Caco-2 (cell line): ENCODE data around the gene MOV10. TPM values are rescaled to one million over a fixed set of nuclear protein-coding genes. Genes with fewer than 3 reads are reported as not detected.

Experiments
- BruUV-seq: library from RNA; stranded (reverse); fragments of 400-500 nt; replicated peaks from 2 replicates; lab custom pipeline; 2021; lab: Mats Ljungman, UMichigan
- CTCF ChIA-PET: fragments of 300-600 bp; sonication (Branson Sonifier 250); formaldehyde crosslinking; loops from one replicate; lab custom pipeline; 2022; ENCODE audit warnings: antibody characterized with exemption; lab: Charles Lee
- POLR2A ChIA-PET: fragments of 300-600 bp; sonication (Branson Sonifier 250); formaldehyde crosslinking; loops from one replicate; lab custom pipeline; 2022; ENCODE audit warnings: antibody characterized with exemption; lab: Charles Lee
- DNase-seq, 2 experiments: peaks; one replicate each; pipeline versions ENCODE4 v3.0.0 to v3.0.0-alpha.2; 2020 to 2022
- H3K27me3 ChIP-seq: replicated peaks from 2 replicates; pipeline ENCODE4 v1.6.0; 2011; ENCODE audit warnings: low read length; ENCODE audit not compliant: control insufficient read depth, insufficient read depth
- H3K36me3 ChIP-seq: 2 replicates; pipeline ENCODE4 v1.5.1; 2011; ENCODE audit warnings: low read length; ENCODE audit not compliant: control insufficient read depth, insufficient read depth
- H3K4me1 ChIP-seq: fragments of 250-450 bp; sonication (Bioruptor Pico); 2 replicates; pipeline ENCODE4 v1.5.1; 2020; ENCODE audit warnings: mild to moderate bottlenecking
- H3K4me3 ChIP-seq: 2 replicates; pipeline ENCODE4 v1.5.1; 2011; ENCODE audit warnings: low read depth, mild to moderate bottlenecking, control low read depth, low read length
- H3K9me3 ChIP-seq: fragments of 250-450 bp; sonication (Bioruptor Pico); 2 replicates; pipeline ENCODE4 v1.5.1; 2020; ENCODE audit warnings: mild to moderate bottlenecking, moderate library complexity
- H3K27ac Mint-ChIP-seq: one replicate; pipeline ENCODE4 v1.8.0; 2022; ENCODE audit warnings: mixed read lengths; ENCODE audit not compliant: unreplicated experiment
- H3K27me3 Mint-ChIP-seq: one replicate; pipeline ENCODE4 v1.8.0; 2022; ENCODE audit warnings: mixed read lengths; ENCODE audit not compliant: insufficient read depth, unreplicated experiment
- H3K36me3 Mint-ChIP-seq: one replicate; pipeline ENCODE4 v1.8.0; 2022; ENCODE audit warnings: mild to moderate bottlenecking, mixed read lengths; ENCODE audit not compliant: insufficient read depth, unreplicated experiment
- H3K4me1 Mint-ChIP-seq: one replicate; pipeline ENCODE4 v1.8.0; 2022; ENCODE audit warnings: low read depth, mixed read lengths; ENCODE audit not compliant: unreplicated experiment
- H3K4me3 Mint-ChIP-seq: one replicate; pipeline ENCODE4 v1.8.0; 2022; ENCODE audit warnings: mild to moderate bottlenecking, moderate library complexity, mixed read lengths; ENCODE audit not compliant: unreplicated experiment
- H3K9me3 Mint-ChIP-seq: one replicate; pipeline ENCODE4 v1.8.0; 2022; ENCODE audit warnings: mixed read lengths; ENCODE audit not compliant: unreplicated experiment
- intact Hi-C: fragments of 100-400 bp; cut with micrococcal nuclease; formaldehyde crosslinking; loops from one replicate; pipeline ENCODE4 v1.10.0; 2022; ENCODE audit not compliant: unreplicated experiment
- total RNA-seq: library from RNA; stranded (reverse); gene quantifications from 2 replicates; pipeline ENCODE4 v1.2.3, GENCODE V29; 2022
- TF ChIP-seq, protein P1 (sequence below), 2 experiments: fragments of 200-600 bp in 1 of 2; IDR thresholded peaks; 1 replicate in 1 of 2; 2 replicates in 1 of 2; pipeline versions ENCODE4 v1.5.1 to v1.8.0; 2011 to 2022; ENCODE audit warnings: antibody characterized with exemption in 1 of 2, control low read depth in 1 of 2, inconsistent platforms in 1 of 2, low read depth in 1 of 2, low read length in 1 of 2, mild to moderate bottlenecking in 1 of 2, moderate library complexity in 1 of 2; ENCODE audit not compliant: insufficient read depth in 1 of 2, severe bottlenecking in 1 of 2, unreplicated experiment in 1 of 2

Gene MOV10
- total RNA-seq, 1 experiment from 2014 or later, result 102 TPM

DNA sequence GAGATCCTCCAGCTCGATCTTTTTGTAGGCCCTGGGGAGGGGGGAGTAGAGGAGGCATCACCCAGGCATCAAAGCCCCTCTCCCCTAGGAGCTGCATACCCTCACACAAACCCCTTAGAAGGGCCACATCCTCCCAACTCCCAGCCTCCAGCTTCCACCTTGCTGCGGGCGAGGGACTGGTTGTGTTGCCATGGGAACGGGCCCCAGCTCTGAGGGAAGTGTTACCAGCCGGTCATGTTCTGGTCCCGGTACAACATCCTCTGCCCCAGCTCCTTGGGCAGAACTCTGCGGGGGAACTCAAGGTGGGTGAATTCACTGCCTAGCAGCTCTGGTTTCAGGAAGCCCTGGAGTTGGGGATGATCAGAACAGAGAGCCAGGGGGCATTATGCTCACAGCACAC, 36.6 kb downstream of the MOV10 start:
- TF ChIP-seq, protein P1, sequence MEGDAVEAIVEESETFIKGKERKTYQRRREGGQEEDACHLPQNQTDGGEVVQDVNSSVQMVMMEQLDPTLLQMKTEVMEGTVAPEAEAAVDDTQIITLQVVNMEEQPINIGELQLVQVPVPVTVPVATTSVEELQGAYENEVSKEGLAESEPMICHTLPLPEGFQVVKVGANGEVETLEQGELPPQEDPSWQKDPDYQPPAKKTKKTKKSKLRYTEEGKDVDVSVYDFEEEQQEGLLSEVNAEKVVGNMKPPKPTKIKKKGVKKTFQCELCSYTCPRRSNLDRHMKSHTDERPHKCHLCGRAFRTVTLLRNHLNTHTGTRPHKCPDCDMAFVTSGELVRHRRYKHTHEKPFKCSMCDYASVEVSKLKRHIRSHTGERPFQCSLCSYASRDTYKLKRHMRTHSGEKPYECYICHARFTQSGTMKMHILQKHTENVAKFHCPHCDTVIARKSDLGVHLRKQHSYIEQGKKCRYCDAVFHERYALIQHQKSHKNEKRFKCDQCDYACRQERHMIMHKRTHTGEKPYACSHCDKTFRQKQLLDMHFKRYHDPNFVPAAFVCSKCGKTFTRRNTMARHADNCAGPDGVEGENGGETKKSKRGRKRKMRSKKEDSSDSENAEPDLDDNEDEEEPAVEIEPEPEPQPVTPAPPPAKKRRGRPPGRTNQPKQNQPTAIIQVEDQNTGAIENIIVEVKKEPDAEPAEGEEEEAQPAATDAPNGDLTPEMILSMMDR (IDR thresholded peaks at IDR 0.05; ENCODE audit: insufficient read depth in 1 of 2, low read depth in 1 of 2, low read length in 1 of 2, severe bottlenecking in 1 of 2, unreplicated experiment in 1 of 2), result no peak
- Histone ChIP-seq H3K27me3 (no peaks in the 10 kb centered on the region), H3K4me1 (peaks cover 11% of the 10 kb centered on the region; the same call in 1 of the 2 replicates), H3K4me3 (no peak overlapping the region), H3K36me3 (no peaks in the 10 kb centered on the region), H3K9me3 (no peaks in the 10 kb centered on the region)
- Mint-ChIP-seq H3K4me3 (no peak overlapping the region), H3K27ac (no peak overlapping the region), H3K4me1 (peaks cover 10% of the 10 kb centered on the region), H3K27me3 (no peaks in the 10 kb centered on the region), H3K36me3 (peaks cover 7% of the 10 kb centered on the region), H3K9me3 (no peaks in the 10 kb centered on the region)
- POLR2A ChIA-PET, result no interaction called here
- no peak for DNase-seq
- CTCF ChIA-PET, result no interaction called here
- BruUV-seq, result no TSS peak
- intact Hi-C loops, result no loop called here

DNA sequence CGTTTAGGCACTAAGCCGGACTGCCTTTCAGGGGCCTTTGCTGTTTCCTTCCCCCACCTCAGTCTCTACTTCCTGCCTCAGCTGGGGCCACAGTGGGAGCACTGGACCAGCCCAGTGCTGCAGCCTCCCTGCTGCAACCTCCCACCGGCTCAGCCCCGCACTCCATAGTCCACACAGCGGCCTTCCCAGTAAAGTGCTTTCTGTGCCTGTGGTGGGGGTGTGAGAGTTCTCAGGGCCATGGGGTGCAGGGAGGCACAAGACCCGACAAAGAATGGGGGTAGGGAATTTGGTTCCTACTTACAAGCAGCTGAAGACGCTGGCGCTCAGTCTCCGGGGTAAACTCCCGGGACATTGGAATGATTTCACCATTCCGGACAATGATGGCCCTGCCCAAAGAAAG, 37.2 kb downstream of the MOV10 start:
- peaks cover 15% of the 10 kb centered on the region for H3K4me1 ChIP-seq
- no peaks in the 10 kb centered on the region for H3K27me3 ChIP-seq
- H3K9me3 ChIP-seq, result no peaks in the 10 kb centered on the region
- H3K36me3 Mint-ChIP-seq, result peaks cover 7% of the 10 kb centered on the region
- POLR2A ChIA-PET, result no interaction called here
- H3K4me3 ChIP-seq, result no peak overlapping the region
- no peaks in the 10 kb centered on the region for H3K27me3 Mint-ChIP-seq
- no peaks in the 10 kb centered on the region for H3K36me3 ChIP-seq
- no TSS peak for BruUV-seq
- no peaks in the 10 kb centered on the region for H3K9me3 Mint-ChIP-seq
- peaks cover 14% of the 10 kb centered on the region for H3K4me1 Mint-ChIP-seq
- CTCF ChIA-PET, result no interaction called here
- no peak for DNase-seq
- H3K4me3 Mint-ChIP-seq, result no peak overlapping the region
- no peak overlapping the region for H3K27ac Mint-ChIP-seq
- intact Hi-C loops, result no loop called here
- TF ChIP-seq, protein P1 (IDR thresholded peaks at IDR 0.05; ENCODE audit: insufficient read depth in 1 of 2, low read depth in 1 of 2, low read length in 1 of 2, severe bottlenecking in 1 of 2, unreplicated experiment in 1 of 2), result no peak

DNA sequence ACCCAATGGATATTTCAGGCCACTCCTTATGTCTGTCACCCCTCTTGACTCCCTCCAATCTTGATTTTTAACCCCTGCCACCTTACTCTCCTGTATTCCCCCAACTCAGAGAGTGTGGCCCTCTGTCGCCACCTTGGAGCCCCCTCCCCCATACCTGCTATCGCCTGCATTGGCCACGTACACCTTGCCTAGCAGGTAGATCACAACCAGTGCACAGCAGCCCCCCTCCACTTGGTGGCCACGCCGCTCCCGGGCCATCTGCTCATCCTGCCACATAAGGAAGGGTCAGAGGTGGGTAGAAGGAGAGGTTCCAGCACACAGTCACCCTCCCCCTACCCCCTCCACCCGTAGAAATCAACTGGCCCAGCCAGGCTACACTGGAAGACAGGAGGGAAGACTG, 37.7 kb downstream of the MOV10 start:
- TF ChIP-seq, protein P1 (IDR thresholded peaks at IDR 0.05; ENCODE audit: insufficient read depth in 1 of 2, low read depth in 1 of 2, low read length in 1 of 2, severe bottlenecking in 1 of 2, unreplicated experiment in 1 of 2), result no peak
- DNase-seq, result no peak
- CTCF ChIA-PET, result no interaction called here
- H3K4me1 ChIP-seq, result peaks cover 16% of the 10 kb centered on the region
- no peak overlapping the region for H3K4me3 ChIP-seq
- H3K27me3 ChIP-seq, result no peaks in the 10 kb centered on the region
- Mint-ChIP-seq H3K4me1 (peaks cover 15% of the 10 kb centered on the region), H3K27me3 (no peaks in the 10 kb centered on the region), H3K9me3 (no peaks in the 10 kb centered on the region), H3K4me3 (no peak overlapping the region), H3K36me3 (peaks cover 7% of the 10 kb centered on the region), H3K27ac (no peak overlapping the region)
- BruUV-seq, result no TSS peak
- no peaks in the 10 kb centered on the region for H3K36me3 ChIP-seq
- H3K9me3 ChIP-seq, result no peaks in the 10 kb centered on the region
- intact Hi-C loops, result no loop called here
- POLR2A ChIA-PET, result no interaction called here
